Measurements from ENCODE around the gene SH2D3A.
A peak's percentile ranks its signal among the peaks of the same experiment; 100 is the strongest.

The SH2D3A gene

DNA sequence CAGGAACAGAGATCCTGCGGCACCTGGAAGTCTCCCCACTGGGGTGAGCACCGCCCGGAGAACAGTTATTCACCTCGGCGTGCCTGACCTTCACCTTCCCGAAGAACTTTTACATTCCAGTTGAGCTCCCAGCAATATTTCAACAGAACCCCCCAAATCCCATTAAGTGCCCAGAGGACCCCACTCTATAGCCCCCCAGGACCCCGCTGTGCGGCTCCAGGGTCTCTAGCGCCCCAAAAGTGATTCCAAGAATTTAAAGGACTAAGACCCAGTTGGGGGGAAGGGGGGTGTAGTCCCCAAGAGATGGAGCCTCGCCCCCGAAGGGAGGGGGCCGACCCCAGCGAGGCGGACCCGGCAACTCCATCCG, 30.3 kb downstream of the SH2D3A start:
- no peak for DNase-seq (ENCODE audit: low spot score)

DNA sequence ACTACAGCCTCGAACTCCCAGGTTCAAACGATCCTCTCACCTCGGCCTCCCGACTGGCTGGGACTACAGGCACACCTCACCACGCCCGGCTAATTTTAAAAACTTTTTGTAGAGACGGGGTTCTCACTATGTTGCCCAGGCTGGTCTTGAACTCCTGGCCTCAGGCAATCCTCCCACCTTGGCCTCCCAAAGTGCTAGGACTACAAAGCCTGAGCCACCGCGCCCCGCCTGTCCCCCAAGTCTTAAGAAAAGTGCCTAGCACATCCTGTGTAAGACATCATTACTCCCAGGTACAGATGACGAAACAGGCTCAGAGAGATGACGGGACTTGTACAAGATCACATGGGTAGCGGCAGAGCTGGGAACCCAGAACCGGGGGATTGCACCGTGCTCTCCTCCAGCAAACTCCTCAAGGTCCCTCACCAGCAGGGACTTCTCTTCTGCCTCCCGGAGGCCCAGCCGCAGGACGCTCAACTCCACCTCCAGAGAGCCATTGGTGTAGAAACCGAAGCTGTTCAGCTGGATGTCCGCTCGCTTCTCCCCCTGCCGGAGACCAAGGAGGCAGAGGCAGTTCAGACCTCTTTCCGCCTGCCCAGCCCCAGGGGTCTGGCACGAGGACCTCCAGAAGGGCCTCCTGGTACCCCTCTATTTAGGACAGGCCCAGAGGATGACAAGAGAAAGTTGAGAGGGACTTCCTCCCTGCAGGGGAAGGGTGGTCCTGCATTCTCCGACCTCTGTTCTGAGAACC, 30.9 kb downstream of the SH2D3A start:
- DNase-seq (ENCODE audit: low spot score) = peak; percentile 85

DNA sequence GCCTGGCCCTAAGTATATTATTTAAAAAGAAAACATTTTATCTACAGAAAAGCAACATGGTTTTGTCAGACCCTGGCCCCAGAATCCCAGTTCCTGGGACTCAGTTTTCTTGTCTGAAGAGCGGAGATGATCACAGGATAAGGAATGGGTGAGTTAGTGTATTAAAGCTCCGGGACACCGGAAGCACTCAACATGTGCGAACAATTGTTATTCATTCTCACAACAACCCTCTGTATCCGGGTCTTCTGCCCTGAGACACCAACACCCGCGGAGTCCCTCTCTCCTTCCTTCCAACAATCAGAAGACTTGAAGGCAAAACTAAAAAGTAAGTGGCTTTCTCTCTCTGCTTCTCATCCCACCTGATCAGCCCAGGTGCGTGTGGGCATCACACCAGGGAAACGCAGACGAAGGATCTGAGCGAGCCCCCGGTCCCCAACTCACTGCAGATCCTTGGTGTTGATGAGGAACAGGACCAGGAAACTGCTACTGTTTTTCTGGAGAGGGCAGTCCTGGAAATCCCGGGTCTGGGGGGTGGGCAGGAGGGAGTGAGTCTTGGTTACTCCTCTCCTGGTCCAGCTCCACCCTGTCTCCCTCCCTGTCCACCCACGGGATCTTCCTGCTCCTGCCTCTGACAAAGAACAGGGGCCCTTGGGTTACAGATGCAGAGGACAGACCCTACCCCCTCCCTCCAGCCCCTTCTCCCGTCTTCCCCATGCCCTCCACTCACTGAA, 31.9 kb downstream of the SH2D3A start:
- no peak for DNase-seq (ENCODE audit: low spot score)

DNA sequence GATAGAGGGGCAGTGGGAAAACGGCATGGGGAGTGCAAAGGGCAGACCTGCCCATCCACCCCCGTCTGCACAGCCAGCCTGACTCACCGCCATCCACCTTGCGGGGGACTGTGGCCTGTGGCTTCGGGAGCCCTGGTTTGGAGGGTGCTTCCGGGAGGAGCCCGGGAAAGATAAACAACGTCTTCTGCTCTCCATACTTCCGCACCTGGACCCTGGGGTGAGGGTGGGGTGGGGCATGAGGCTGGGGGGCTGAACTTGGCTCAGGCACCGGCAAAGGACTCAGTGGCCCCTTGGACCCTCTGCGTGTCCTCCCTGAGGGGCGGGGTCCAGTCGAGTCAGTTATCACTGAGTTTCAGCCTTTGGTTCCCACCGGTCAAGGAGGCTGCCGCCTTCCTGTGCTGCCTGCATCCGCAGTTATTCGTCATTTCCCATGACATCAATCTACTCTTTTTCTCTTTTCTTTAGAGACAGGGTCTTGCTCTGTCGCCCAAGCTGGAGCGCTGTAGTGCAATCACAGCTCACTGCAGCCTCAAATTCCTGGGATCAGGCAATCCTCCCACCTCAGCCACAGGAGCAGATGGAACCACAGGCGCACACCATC, 33.0 kb downstream of the SH2D3A start:
- DNase-seq (ENCODE audit: low spot score) = no peak

DNA sequence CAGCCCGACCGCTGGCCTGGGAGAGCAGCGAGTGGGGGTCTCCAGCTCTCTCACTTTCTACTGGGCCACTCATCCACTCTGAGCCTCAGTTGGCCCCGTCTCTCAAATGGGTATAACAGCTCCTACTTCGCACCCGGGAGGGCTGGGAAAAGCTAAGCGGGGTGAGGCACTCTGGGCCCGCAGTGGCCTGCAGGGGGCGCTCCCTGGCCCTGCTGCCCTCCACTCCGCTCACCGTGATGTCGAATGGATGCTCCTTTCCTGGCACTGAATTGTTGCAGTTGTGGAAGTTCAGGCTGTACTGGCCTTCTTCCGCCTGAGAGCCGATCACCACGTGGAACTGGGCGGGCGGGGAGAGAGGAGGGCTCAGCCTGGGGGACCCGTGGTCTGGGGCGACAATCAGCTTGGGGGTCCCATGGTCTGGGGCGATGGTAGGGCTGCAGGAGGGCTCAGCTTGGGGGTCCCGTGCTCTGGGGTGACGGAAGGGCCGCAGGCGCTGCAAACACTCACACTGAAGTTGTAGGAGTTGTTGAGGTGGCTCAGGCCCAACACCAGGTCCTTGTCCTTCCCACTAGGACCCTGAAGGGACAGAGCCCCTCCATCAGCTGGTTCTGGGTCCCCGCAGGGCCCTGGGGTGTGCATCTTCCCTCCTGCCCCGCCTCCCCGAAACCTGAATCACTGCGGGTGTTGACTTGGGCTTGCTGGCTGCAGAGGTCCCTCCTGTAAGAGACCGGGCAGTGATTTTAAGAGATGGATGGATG, 33.7 kb downstream of the SH2D3A start:
- DNase-seq (ENCODE audit: low spot score) = no peak

DNA sequence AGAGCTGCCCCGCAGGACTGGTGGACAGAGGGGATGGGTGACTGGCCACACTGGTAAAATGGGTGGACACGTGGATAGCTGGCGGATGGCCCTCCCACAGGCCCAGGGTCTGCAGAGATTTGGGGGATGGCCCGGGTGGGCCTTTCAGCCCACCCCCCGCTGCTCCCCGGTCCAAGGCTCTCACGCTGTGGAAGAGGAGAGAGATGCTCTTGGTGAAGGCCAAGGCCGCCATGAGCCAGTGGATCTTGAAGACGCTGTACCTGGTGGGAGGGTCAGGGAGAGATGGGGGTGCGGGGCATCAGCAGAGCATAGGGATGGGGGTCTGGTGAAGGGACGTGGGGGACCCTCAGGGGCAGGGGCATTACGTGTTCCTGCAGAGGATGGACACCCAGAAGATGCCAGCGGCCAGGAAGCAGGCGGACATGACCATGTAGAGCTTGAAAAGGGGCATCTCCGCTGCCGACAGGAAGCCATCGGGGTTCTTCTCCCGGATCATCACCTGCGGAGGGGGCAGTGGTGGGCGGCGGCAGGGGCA, 34.4 kb downstream of the SH2D3A start:
- DNase-seq (ENCODE audit: low spot score) = no peak

DNA sequence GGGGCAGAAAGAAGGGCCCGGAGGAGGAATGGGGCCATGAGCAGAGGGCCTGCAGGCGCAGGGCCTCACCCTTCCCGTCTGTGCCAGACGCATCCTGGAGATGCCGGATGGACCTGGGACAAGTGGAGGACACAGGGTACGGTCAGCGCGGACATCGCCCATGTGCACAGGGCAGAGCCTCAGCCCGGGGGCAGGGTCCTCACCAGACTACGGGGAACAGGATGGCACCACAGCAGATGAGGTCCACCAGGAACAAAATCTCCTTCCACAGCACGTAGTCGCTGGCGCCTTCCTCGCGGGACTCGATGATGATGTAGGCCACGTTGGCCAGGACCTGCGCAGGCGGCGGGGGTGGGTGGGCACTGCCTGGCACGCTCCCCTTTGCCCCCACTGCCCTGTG, 35.4 kb downstream of the SH2D3A start:
- DNase-seq (ENCODE audit: low spot score) = no peak

DNA sequence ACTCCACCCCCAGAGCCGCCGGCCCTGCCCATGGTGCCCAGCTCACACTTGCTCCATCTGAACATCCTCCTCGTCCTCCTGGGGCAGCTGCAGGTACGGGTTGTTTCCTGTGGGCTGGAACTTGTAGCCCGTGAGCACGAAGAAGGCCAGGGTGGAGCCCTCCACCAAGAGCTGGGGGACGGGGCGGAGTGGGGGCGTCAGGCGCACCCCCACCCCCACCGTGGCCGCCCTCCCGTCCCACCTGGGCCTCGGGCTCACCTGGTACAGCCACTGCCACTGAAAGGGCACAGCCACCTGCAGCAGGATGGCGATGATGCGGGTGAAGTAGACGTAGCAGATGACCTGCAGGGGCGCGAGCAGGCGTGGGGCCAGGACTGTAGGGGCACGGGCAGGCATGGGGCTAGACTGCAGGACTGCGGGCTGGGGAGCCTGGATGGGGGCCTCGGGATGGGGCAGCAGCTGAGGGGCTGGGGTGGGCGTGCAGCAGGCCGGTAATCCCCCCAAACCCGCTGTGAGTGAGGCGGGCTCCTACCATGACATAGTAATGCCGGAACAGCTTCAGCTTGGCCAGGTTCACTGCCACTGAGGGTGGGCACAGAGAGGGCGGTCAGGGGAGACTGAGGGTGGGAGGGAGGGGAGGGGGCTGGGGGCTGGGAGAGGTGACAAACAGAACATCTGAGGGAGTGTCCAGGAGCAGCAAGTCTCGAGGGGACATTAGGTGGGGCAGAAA, 36.1 kb downstream of the SH2D3A start:
- no peak for DNase-seq (ENCODE audit: low spot score)

DNA sequence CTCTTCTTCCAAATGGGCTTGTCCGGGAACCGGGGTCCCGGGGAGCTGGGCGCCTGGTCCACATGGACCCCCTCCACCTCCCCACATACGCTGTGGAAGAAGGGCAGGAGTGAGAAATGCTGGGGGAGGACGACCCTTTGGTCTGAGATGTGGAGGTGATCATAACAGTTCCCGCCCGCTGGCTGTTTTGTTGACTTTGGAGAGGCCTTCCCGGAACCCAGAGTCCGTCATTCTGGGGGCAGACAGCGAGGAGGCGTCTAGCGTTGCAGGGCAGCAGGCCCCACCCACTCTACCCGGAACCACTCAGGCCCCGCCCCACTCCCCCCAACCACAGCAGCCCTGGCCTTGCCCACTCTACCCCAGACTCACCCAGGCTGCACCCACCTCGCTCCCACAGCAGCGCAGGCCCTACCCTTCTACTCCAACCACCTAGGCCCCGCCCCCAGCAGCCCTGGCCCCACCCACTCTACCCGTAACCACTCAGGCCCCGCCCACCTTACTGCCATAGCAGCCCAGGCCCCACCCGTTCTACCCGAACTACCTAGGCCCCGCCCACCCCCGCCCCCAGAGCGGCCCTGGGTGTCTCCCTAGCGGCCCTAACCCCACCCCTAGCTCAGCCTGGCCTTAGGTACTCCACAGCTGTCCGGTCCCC, 37.0 kb downstream of the SH2D3A start:
- DNase-seq (ENCODE audit: low spot score) = peak; percentile 34

DNA sequence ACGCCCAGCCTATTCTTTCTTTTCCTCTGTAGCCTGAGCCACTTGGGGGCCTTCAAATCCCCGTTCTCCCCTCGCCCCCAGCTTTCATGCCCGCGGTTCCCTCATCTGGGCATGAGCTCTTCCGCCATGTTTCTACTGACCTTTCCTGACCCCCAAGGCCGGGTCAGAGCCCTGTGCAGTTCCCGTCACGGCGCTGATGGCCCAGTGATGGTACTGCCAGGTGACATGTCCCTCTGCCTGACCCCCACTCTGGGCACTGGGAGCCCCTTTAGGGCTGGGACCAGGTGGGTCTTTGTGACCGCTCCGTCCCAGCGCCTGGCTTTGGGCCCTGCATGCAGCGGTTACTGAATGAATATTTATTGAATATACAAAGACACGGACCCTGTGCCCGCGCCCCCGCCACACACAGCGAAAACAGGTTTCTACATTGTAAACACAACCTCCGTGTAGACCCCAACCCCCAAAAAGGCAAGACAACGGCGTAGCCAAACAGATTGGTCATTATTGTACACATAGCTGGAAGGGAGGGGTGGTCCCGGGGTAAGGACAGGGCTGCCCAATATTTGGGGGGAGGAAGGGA, 37.6 kb downstream of the SH2D3A start:
- no peak for DNase-seq (ENCODE audit: low spot score)

DNA sequence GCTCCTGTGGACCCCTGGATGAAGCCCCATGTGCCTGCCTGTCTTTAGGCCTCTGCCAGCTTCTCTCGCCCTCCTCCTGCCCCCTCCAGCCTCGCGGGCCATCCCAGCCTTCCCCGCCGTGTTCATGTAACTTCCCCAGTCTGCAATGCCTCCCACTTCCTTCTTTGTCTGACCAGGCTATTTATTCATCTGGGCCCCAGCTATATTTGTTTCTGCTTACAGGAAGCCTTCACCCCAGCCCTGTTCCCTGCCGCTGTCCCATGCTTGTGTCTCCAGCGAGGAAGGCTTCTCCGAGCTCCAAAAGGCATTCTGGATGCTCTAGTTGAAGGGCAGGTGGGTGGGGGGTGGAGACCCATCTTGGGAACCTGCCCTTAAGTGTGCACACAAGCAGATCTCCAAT, 38.9 kb downstream of the SH2D3A start:
- no peak for DNase-seq (ENCODE audit: low spot score)

DNA sequence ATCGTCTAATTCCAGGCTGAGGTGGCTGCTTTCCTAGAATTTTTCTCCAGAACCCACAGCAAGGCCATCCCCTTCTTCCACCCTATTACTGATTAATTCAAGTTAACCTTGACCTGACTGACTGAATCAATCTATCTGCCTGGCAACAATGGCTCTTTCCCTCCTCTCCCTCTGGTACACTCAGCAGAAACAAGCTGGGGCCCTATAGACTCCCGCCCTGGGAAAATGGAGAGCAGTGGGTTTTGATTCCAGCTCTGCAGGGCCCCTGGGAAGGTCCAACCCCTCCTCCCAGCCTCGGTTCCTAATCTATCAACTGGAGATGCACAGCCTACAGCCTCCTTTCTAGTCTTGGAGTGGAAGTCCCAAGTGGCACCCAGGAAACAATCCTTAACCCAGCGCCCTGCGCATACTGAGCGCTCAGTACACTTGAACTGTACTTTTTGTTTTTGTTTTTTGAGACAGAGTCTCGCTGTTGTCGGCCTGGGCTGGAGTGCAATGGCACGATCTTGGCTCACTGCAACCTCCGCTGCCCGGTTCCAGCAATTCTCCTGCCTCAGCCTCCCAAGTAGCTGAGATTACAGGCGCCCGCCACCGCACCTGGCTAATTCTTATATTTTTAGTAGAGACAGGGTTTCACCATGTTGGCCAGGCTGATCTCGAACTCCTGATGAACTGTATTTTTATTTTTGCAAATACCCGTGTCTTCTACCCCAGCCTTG, 41.6 kb downstream of the SH2D3A start:
- DNase-seq (ENCODE audit: low spot score) = no peak

DNA sequence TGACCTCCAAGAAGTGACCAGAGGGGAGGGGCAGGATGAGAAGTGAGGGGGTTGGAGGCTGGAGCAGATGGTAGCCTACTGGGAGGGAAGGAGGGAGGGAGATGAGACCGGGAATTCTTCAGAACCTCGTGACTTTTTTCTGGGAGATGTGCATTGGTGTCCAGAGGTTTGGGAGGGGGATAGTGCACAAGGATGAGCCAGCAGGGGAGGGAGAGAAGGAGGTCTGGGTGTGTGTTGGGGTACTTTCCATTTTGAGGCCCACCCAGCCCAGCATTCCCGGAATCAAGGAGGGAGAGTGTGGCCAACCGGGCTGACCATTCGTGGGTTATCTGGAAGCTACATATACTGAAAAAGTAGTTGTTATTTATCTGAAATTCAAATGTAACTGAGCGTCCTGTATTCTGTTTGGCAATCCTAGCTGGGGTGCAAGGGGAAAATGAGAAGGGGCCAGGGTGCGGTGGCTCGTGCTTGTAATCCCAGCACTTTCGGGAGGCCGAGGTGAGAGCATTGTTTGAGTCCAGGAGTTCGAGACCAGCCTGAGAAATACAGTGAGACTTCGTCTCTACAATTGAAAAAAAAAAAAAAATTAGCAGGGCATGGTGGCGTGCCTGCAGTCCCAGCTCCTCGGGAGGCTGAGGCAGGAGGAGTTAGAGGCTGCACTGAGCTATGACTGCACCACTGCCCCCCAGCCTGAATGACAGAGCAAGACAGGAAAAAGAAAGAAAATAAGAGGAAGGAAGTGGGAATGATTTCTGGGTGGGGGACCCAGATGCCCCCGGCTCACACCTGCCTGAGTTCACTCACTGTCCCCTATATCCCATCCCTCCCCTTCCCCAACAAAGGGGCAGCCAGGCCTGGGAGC, 42.4 kb downstream of the SH2D3A start:
- DNase-seq (ENCODE audit: low spot score) = no peak

DNA sequence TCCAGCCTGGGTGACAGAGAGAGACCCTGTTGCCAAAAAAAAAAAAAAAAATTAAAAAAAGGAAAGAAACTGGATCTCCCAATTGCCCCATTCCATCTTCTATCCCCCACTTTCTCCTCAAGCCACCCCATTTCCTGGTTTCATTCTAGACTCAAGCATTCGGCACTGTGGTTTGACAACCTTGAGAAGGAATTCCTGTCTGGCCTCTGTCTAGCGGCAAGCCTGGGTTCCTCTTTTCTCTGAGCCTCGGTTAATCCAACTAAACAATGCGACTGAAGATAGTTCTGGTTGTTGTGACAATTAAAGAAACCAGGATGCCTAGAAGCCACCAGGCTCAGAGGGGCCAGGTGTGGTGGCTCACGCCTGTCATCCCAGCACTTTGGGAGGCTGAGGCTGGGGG, 43.5 kb downstream of the SH2D3A start:
- no peak for DNase-seq (ENCODE audit: low spot score)

DNA sequence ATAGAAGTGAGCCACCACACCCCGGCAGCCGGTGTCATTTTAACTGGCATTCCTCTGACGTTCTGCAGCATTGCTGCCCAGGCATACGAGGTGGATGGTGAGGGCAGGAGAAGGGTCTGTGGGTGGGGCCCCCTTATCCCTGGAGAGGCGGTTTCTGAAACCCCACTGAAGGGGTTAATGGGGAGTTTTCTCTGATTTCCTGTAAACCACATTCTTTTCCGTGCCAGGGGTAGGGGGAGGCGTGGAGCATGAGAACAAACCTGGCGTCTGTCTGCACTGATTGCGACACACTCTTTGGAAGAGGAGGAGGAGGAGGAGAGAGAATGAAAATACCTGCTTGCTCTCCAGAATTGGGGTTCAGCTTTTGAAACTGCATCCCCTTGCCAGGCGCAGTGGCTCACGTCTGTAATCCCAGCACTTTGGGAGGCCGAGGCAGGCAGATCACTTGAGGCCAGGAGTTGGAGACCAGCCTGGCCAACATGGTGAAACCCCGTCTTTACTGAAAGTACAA, 44.1 kb downstream of the SH2D3A start:
- DNase-seq (ENCODE audit: low spot score) = no peak

DNA sequence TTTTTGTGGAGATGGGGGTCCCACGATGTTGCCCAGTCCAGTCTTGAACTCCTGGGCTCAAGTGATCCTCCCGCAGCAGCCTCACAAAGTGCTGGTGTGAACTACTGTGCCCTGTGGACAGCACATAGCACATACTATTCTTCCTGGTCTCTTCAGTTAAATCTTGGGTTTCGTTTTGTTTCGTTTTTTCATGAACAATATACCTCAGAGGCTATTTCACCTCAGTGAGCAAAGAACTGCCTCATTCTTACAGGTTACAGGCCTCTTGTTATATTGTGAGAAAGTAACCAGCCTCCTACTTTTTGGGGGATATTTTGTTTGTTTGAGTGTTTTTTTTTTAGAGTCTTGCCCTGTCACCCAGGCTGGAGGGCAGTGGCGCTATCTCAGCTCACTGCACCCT, 45.5 kb downstream of the SH2D3A start:
- no peak for DNase-seq (ENCODE audit: low spot score)

DNA sequence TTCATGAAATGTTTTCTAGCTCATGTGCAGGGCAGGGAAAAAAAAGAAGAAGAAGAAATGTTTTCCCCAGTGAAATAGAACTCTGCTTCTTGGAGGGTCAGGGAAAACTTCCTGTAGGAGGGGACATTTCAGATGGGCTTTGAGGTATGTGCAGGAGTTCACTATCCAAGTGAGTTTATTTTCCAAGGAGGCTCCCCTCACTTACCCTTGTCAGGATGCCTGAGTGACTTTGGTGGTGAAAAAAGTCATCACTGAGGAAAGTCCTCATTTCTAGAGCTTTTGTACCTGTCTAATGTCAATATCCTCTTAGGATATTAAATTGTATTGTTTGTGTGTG, 46.1 kb downstream of the SH2D3A start:
- DNase-seq (ENCODE audit: low spot score) = no peak

DNA sequence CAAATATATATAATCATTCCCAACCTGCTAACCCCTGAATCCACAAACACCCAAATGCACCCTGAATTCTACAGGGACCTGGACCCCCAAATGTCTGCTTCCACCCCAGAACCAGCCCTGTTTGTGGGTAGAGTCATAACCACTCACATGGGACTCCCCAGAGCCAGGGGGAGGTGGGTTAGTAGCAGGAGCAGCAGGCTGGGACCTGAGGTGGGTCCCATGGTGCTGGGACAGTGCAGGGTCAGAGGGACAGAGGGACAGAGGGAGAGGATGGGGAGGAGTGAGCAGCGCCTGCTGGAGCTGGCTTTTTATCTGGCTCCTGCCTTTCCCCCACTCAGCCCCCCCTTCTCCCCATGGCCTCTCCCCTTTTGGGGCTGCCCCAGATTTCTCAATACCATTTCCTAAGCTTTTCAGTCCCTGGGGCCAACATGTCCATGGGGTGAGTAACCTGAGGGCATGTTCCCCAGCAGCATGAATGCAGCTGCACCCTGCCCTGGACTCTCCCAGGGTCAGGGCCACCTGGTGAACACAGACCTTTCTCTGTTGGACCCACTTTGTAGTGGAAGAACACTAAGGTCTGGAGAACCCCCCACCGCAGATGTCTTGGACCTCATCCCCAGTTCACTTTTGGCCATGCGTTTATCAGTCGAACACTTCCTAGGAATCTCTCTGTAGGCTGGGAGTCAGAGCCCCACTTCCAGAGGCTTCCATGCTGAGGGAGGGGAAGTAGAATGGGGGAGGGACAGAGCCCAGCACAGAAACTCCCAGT, 46.7 kb downstream of the SH2D3A start, which contains the start of gene C3:
Gene C3 (minus strand): TSS at position 282 of the 769 bp plus-strand sequence. CDS start 61 bp downstream, at position 221.
- no peak for DNase-seq (ENCODE audit: low spot score)
